Suprapubic skin (tissue), 3 donors: ENCODE results near the gene TP53INP2.

Experiments used
- CTCF ChIP-seq, 2 donors: fragments of 200-600 bp in 1 of 2; fragments of 450-650 bp in 1 of 2; sonication (generic) in 1 of 2; IDR thresholded peaks; one replicate each; pipeline ENCODE4 v1.5.1; 2016 to 2019; ENCODE audit warnings: antibody characterized with exemption in 2 of 2, mild to moderate bottlenecking in 1 of 2, moderate library complexity in 1 of 2
- POLR2A ChIP-seq, 2 donors: fragments of 450-650 bp; IDR thresholded peaks; one replicate each; pipeline ENCODE4 v1.6.1; 2017; ENCODE audit warnings: antibody characterized with exemption in 2 of 2, mild to moderate bottlenecking in 2 of 2, moderate library complexity in 2 of 2

DNA sequence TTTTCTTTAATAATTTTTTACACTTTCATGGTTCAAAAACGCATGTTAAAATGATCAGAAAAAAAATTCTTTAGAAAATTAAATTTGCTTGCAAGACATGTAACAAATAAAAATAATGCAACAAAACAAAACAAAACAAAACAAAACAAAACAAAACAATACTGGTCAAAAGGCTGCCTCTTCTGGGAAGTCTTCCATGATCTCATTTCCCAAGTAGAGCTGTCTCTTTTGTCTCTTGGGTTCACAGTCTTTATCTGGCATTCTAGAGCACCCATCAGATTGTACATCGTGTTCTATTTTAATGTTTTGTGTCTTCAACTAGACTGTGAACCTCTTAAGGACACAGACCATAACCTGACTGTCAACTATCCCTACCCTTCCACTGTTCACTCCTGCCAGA lies 25.3 kb downstream of the TP53INP2 start:
- no peak for TF ChIP-seq CTCF (IDR thresholded peaks at IDR 0.05)
- TF ChIP-seq POLR2A (IDR thresholded peaks at IDR 0.05): no peak
